GM12878 (cell line): ENCODE results near the gene SECTM1. TPM values are rescaled to one million over a fixed set of nuclear protein-coding genes. Genes with fewer than 3 reads are reported as not detected.

Source experiments
- ATAC-seq: fragments of 200-7000 bp; cut with Tn5 transposase; 3 replicates; pipeline ENCODE4 v1.9.1; 2020; ENCODE audit warnings: mild to moderate bottlenecking, moderate library complexity
- BruUV-seq: library from RNA; stranded (reverse); fragments of 400-500 nt; replicated peaks from 2 replicates; lab custom pipeline; 2021; lab: Mats Ljungman, UMichigan
- CTCF ChIA-PET: fragments of 300-600 bp; sonication (Branson Sonifier 250); formaldehyde crosslinking; extraction: SDS; loops from one replicate; lab custom pipeline; 2021; ENCODE audit warnings: inconsistent platforms; lab: Yijun Ruan, JAX
- POLR2A ChIA-PET: fragments of 350-600 bp; formaldehyde crosslinking; extraction: SDS; loops from one replicate; lab custom pipeline; 2021; ENCODE audit warnings: inconsistent platforms; lab: Charles Lee
- RAD21 ChIA-PET: fragments of 300-600 bp; sonication (Branson Sonifier 250); formaldehyde crosslinking; loops from one replicate; lab custom pipeline; 2023; ENCODE audit warnings: antibody characterized with exemption; ENCODE audit not compliant: unreplicated experiment; lab: Charles Lee
- SMC1A ChIA-PET: fragments of 300-600 bp; sonication (Branson Sonifier 250); formaldehyde crosslinking; loops from one replicate; lab custom pipeline; 2023; ENCODE audit not compliant: unreplicated experiment, uncharacterized antibody; lab: Charles Lee
- DNase-seq: peaks from one replicate; pipeline ENCODE4 v3.0.0-alpha.2; 2011; ENCODE audit warnings: low read depth, low spot score
- FAIRE-seq: peaks from 3 replicates; lab custom pipeline; 2011; peaks lifted over from hg19 to GRCh38; lab: Jason Lieb, UNC
- H2AFZ ChIP-seq: 2 replicates; pipeline ENCODE4 v1.6.0; 2011; ENCODE audit warnings: low read depth, low read length, control low read depth; ENCODE audit not compliant: control insufficient read depth
- H3K27ac ChIP-seq: 2 replicates; pipeline ENCODE4 v1.5.1; 2011; ENCODE audit warnings: control low read depth; ENCODE audit not compliant: control insufficient read depth, insufficient read depth
- H3K27me3 ChIP-seq, 2 experiments: replicated peaks in 1 of 2; 2 replicates each; pipeline versions ENCODE4 v1.6.0 to v1.6.1; 2011; ENCODE audit warnings: low read length in 1 of 2; ENCODE audit not compliant: control insufficient read depth in 2 of 2, insufficient read depth in 2 of 2
- H3K36me3 ChIP-seq, 2 experiments: 2 replicates each; pipeline ENCODE4 v1.5.1; 2011; ENCODE audit warnings: low read length in 1 of 2; ENCODE audit not compliant: control insufficient read depth in 2 of 2, insufficient read depth in 2 of 2
- H3K4me1 ChIP-seq: 2 replicates; pipeline ENCODE4 v1.6.1; 2011; ENCODE audit warnings: mild to moderate bottlenecking, low read length, moderate library complexity, mixed read lengths; ENCODE audit not compliant: control insufficient read depth, insufficient read depth
- H3K4me2 ChIP-seq: 2 replicates; pipeline ENCODE4 v1.6.0; 2011; ENCODE audit warnings: control low read depth; ENCODE audit not compliant: control insufficient read depth, insufficient read depth
- H3K4me3 ChIP-seq: fragments of 200-600 bp; sonication (generic); 2 replicates; pipeline ENCODE4 v1.5.1; 2016
- H3K79me2 ChIP-seq: 2 replicates; pipeline ENCODE4 v1.6.0; 2011; ENCODE audit warnings: low read length; ENCODE audit not compliant: control insufficient read depth, insufficient read depth
- H3K9ac ChIP-seq: 2 replicates; pipeline ENCODE4 v1.8.0; 2011; ENCODE audit warnings: low read length, control low read depth, mixed read lengths; ENCODE audit not compliant: control insufficient read depth, insufficient read depth
- H3K9me3 ChIP-seq: replicated peaks from 3 replicates; pipeline ENCODE4 v1.5.1; 2011; ENCODE audit warnings: mild to moderate bottlenecking, low read length; ENCODE audit not compliant: control insufficient read depth, insufficient read depth
- H4K20me1 ChIP-seq: 2 replicates; pipeline ENCODE4 v1.6.0; 2011; ENCODE audit not compliant: control insufficient read depth, insufficient read depth
- ATF2 ChIP-seq: IDR thresholded peaks from 2 replicates; pipeline ENCODE4 v1.6.1; 2012; ENCODE audit warnings: low read length, inconsistent platforms
- CEBPB ChIP-seq, 2 experiments: fragments of 150-350 bp in 1 of 2; IDR thresholded peaks; 2 replicates each; pipeline ENCODE4 v1.6.1; 2012 to 2014; ENCODE audit warnings: low read depth in 2 of 2, low read length in 2 of 2, borderline replicate concordance in 1 of 2, inconsistent platforms in 1 of 2
- DPF2 ChIP-seq: fragments of 450-650 bp; IDR thresholded peaks from 2 replicates; pipeline ENCODE4 v1.6.1; 2017; ENCODE audit warnings: mild to moderate bottlenecking
- EP300 ChIP-seq, 2 experiments: fragments of 150-350 bp in 1 of 2; IDR thresholded peaks; 2 replicates each; pipeline ENCODE4 v1.6.1; 2011 to 2012; ENCODE audit warnings: low read depth in 2 of 2, low read length in 2 of 2, borderline replicate concordance in 1 of 2, improper control_type of control experiment in 1 of 2, inconsistent platforms in 1 of 2; ENCODE audit not compliant: control insufficient read depth in 1 of 2
- KLF5 ChIP-seq: fragments of 450-650 bp; IDR thresholded peaks from 2 replicates; pipeline ENCODE4 v1.6.1; 2014; ENCODE audit warnings: mild to moderate bottlenecking; ENCODE audit not compliant: partially characterized antibody
- PAX8 ChIP-seq: fragments of 450-650 bp; IDR thresholded peaks from 2 replicates; pipeline ENCODE4 v1.6.1; 2017; ENCODE audit warnings: mild to moderate bottlenecking, moderate library complexity
- SMARCA5 ChIP-seq: fragments of 450-650 bp; IDR thresholded peaks from 2 replicates; pipeline ENCODE4 v1.6.1; 2017; ENCODE audit warnings: mild to moderate bottlenecking
- WGBS: methylation state at CpG from one replicate; pipeline ENCODE4 v1.1.6; 2016; ENCODE audit warnings: low lambda C conversion rate; ENCODE audit not compliant: insufficient replicate concordance, insufficient coverage; ENCODE audit errors: missing lambda C conversion rate; 5-methylcytosine and 5-hydroxymethylcytosine counted together
- in situ Hi-C: fragments of 300-500 bp; cut with MboI; formaldehyde crosslinking; loops from 9 replicates; pipeline ENCODE4 v1.14.3; 2018; ENCODE audit warnings: mixed read lengths
- intact Hi-C: fragments of 100-400 bp; cut with micrococcal nuclease; formaldehyde crosslinking; loops from one replicate; pipeline ENCODE4 v1.14.2; 2022; ENCODE audit not compliant: unreplicated experiment
- polyA plus RNA-seq, 11 experiments: library from polyadenylated mRNA; depleted of rRNA in 4 of 11; unstranded in 6 of 11; stranded (reverse) in 5 of 11; fragments of >200 nt; fragmentation: Nextera tagmentation in 4 of 11; fragmentation: Illumina TruSeq in 1 of 11; extraction: Ambion mirVana in 4 of 11; extraction: Trizol in 1 of 11; gene quantifications; 1 replicate in 1 of 11; 2 replicates in 10 of 11; pipeline versions ENCODE4 v1.2.1 to v1.2.3, GENCODE V29; 2011 to 2016; ENCODE audit warnings: inconsistent platforms in 2 of 11, missing spikeins in 2 of 11, low read depth in 1 of 11
- total RNA-seq, 4 experiments: library from RNA; depleted of rRNA in 3 of 4; stranded (reverse); fragments of >200 nt in 3 of 4; fragmentation: Illumina TruSeq in 1 of 4; extraction: Trizol in 1 of 4; gene quantifications; 2 replicates each; pipeline versions ENCODE4 v1.2.1 to v1.2.3, GENCODE V29; 2013 to 2021
- TF ChIP-seq, protein P1 (sequence below): IDR thresholded peaks from 2 replicates; pipeline ENCODE4 v1.6.1; 2012; ENCODE audit warnings: mild to moderate bottlenecking, low read depth, low read length
- TF ChIP-seq, protein P2 (sequence below): fragments of 450-650 bp; IDR thresholded peaks from 2 replicates; pipeline ENCODE4 v1.6.1; 2016; ENCODE audit warnings: mild to moderate bottlenecking, moderate library complexity, borderline replicate concordance

The SECTM1 gene
- total and polyA plus RNA-seq, 10 of the 15 experiments (the other 5 are each of a cell fraction or from before 2014, with no cell fraction given): 0.10 to 0.13 (median 0.12) TPM; not detected in 7

- RAD21 ChIA-PET: interaction anchor here (0.7 to 7.9 kb wide), 12 partner anchors 11 to 193 kb away, joined by 3 to 77 read pairs (median 4); partner anchors contain the start of gene CSNK1D
- H3K4me1 ChIP-seq: peaks cover 43% of the 10 kb centered on the region
- no peaks in the 10 kb centered on the region for H3K27me3 ChIP-seq
- ATAC-seq (no peak), DNase-seq (no peak), FAIRE-seq (no peak)
- no peaks in the 10 kb centered on the region for H3K79me2 ChIP-seq
- peak overlapping the region; percentile 79 for H3K4me3 ChIP-seq
- no peaks in the 10 kb centered on the region for H3K36me3 ChIP-seq
- no peaks in the 10 kb centered on the region for H4K20me1 ChIP-seq
- H3K27ac ChIP-seq: 0 out of 2 replicates have a peak overlapping the region, but pooled peaks have one; percentile 80
- POLR2A ChIA-PET: interaction anchor here (1.0 to 3.0 kb wide), 14 partner anchors 15 to 208 kb away, joined by 3 to 20 read pairs (median 4); partner anchors contain the start of genes CCDC57, CD7, CSNK1D and SLC16A3
- no TSS peak for BruUV-seq
- SMC1A ChIA-PET: interaction anchor here (0.6 to 5.1 kb wide), 11 partner anchors 14 to 176 kb away, joined by 3 to 42 read pairs (median 9); partner anchors contain the start of gene SLC16A3
- peak overlapping the region; percentile 90 for H3K9ac ChIP-seq
- H3K9me3 ChIP-seq: no peaks in the 10 kb centered on the region
- peak overlapping the region; percentile 85 for H2AFZ ChIP-seq
- CTCF ChIA-PET: interaction anchor here (1.5 to 8.7 kb wide), 8 partner anchors 25 to 121 kb away, joined by 3 to 94 read pairs (median 10); no protein-coding TSS in a partner anchor
- peak overlapping the region; percentile 91 for H3K4me2 ChIP-seq
- 63% methylated on average over 27 of the region's 27 CpGs for WGBS
- in situ Hi-C loops (no loop called here), intact Hi-C loops (no loop called here)
- TF ChIP-seq CEBPB (IDR thresholded peaks at IDR 0.05; ENCODE audit: borderline replicate concordance in 1 of 2, low read depth in 2 of 2, low read length in 2 of 2) (no peak), SMARCA5 (peak; percentile 70; the same call in 1 of the 2 replicates), ATF2 (no peak), DPF2 (peak; percentile 2; the same call in 1 of the 2 replicates), KLF5 (no peak), PAX8 (no peak), EP300 (IDR thresholded peaks at IDR 0.05; ENCODE audit: borderline replicate concordance in 1 of 2, control insufficient read depth in 1 of 2, low read depth in 2 of 2, low read length in 2 of 2) (no peak)
- TF ChIP-seq, protein P1, sequence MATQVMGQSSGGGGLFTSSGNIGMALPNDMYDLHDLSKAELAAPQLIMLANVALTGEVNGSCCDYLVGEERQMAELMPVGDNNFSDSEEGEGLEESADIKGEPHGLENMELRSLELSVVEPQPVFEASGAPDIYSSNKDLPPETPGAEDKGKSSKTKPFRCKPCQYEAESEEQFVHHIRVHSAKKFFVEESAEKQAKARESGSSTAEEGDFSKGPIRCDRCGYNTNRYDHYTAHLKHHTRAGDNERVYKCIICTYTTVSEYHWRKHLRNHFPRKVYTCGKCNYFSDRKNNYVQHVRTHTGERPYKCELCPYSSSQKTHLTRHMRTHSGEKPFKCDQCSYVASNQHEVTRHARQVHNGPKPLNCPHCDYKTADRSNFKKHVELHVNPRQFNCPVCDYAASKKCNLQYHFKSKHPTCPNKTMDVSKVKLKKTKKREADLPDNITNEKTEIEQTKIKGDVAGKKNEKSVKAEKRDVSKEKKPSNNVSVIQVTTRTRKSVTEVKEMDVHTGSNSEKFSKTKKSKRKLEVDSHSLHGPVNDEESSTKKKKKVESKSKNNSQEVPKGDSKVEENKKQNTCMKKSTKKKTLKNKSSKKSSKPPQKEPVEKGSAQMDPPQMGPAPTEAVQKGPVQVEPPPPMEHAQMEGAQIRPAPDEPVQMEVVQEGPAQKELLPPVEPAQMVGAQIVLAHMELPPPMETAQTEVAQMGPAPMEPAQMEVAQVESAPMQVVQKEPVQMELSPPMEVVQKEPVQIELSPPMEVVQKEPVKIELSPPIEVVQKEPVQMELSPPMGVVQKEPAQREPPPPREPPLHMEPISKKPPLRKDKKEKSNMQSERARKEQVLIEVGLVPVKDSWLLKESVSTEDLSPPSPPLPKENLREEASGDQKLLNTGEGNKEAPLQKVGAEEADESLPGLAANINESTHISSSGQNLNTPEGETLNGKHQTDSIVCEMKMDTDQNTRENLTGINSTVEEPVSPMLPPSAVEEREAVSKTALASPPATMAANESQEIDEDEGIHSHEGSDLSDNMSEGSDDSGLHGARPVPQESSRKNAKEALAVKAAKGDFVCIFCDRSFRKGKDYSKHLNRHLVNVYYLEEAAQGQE: no peak
- TF ChIP-seq, protein P2, sequence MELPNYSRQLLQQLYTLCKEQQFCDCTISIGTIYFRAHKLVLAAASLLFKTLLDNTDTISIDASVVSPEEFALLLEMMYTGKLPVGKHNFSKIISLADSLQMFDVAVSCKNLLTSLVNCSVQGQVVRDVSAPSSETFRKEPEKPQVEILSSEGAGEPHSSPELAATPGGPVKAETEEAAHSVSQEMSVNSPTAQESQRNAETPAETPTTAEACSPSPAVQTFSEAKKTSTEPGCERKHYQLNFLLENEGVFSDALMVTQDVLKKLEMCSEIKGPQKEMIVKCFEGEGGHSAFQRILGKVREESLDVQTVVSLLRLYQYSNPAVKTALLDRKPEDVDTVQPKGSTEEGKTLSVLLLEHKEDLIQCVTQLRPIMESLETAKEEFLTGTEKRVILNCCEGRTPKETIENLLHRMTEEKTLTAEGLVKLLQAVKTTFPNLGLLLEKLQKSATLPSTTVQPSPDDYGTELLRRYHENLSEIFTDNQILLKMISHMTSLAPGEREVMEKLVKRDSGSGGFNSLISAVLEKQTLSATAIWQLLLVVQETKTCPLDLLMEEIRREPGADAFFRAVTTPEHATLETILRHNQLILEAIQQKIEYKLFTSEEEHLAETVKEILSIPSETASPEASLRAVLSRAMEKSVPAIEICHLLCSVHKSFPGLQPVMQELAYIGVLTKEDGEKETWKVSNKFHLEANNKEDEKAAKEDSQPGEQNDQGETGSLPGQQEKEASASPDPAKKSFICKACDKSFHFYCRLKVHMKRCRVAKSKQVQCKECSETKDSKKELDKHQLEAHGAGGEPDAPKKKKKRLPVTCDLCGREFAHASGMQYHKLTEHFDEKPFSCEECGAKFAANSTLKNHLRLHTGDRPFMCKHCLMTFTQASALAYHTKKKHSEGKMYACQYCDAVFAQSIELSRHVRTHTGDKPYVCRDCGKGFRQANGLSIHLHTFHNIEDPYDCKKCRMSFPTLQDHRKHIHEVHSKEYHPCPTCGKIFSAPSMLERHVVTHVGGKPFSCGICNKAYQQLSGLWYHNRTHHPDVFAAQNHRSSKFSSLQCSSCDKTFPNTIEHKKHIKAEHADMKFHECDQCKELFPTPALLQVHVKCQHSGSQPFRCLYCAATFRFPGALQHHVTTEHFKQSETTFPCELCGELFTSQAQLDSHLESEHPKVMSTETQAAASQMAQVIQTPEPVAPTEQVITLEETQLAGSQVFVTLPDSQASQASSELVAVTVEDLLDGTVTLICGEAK: no peak
Measured at GRCh38 chr17:82298538-82299421, 34.8 kb downstream of the SECTM1 start.
